Right atrium auricular region (tissue), 2 donors: Measurements from ENCODE around the gene AGAP6. TPM values are rescaled to one million over a fixed set of nuclear protein-coding genes. Genes with fewer than 3 reads are reported as not detected.
"Not testable (repeated sequence)": the region's sequence is repeated elsewhere in the genome, so short reads cannot be mapped to it uniquely, and the experiment has no call there.

ENCODE experiments used
- DNase-seq: peaks from one replicate; pipeline ENCODE4 v3.0.0-alpha.2; 2019; ENCODE audit warnings: low spot score
- H3K27ac ChIP-seq, 2 donors: fragments of 200-600 bp; sonication (generic); 1 replicate in 1 of 2; 2 replicates in 1 of 2; pipeline ENCODE4 v1.5.1; 2016 to 2019
- H3K27me3 ChIP-seq, 2 donors: fragments of 200-600 bp; sonication (generic); one replicate each; pipeline versions ENCODE4 v1.5.1 to v1.6.0; 2017 to 2019
- H3K36me3 ChIP-seq: fragments of 200-600 bp; sonication (generic); one replicate; pipeline ENCODE4 v1.5.1; 2016
- H3K4me1 ChIP-seq, 2 donors: fragments of 200-600 bp; sonication (generic); one replicate each; pipeline versions ENCODE4 v1.5.1 to v1.6.0; 2017 to 2019
- H3K4me3 ChIP-seq, 2 donors: fragments of 200-600 bp; sonication (generic); 1 replicate in 1 of 2; 2 replicates in 1 of 2; pipeline ENCODE4 v1.5.1; 2017 to 2019; ENCODE audit warnings: mild to moderate bottlenecking in 1 of 2, moderate library complexity in 1 of 2
- H3K9me3 ChIP-seq, 2 donors: fragments of 200-600 bp; sonication (generic); one replicate each; pipeline ENCODE4 v1.5.1; 2019
- total RNA-seq, 2 donors: library from RNA; depleted of rRNA; stranded (reverse); fragments of >200 nt; gene quantifications; one replicate each; pipeline ENCODE4 v1.1.0, GENCODE V29; 2016
- TF ChIP-seq, protein P1 (sequence below), 2 donors: fragments of 200-600 bp; sonication (generic); IDR thresholded peaks; one replicate each; pipeline ENCODE4 v1.5.1; 2019; ENCODE audit warnings: antibody characterized with exemption in 2 of 2

The AGAP6 gene
- total RNA-seq = 1 to 10 TPM; 2.6 to 4.5 TPM

DNA sequence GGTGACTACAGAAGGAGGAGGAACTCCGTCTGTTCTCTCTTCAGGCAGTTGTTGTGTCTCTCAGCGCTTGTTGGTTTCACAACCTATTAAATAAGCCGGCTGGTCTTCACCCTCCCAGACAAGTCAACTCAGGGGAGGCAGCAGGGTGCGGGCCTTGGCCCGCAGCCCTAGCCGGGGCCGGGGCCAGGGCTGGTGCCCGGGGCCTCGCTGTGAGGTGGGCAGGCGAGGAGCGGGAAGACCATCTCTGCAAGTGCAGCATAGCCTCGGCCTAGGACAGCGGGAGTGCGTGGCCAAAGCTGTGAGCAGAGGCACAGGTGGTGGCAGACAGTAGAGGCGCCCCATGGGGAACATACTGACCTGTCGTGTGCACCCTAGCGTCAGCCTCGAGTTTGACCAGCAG is at the start of gene AGAP6:
Gene AGAP6, plus strand, starts transcription at position 31 of the 400 bp plus-strand sequence. Its CDS starts 310 bp downstream, at position 341.
- not testable (repeated sequence) for H3K4me1 ChIP-seq, DNase-seq, H3K27me3 ChIP-seq, H3K27ac ChIP-seq, H3K4me3 ChIP-seq, H3K36me3 ChIP-seq, H3K9me3 ChIP-seq

DNA sequence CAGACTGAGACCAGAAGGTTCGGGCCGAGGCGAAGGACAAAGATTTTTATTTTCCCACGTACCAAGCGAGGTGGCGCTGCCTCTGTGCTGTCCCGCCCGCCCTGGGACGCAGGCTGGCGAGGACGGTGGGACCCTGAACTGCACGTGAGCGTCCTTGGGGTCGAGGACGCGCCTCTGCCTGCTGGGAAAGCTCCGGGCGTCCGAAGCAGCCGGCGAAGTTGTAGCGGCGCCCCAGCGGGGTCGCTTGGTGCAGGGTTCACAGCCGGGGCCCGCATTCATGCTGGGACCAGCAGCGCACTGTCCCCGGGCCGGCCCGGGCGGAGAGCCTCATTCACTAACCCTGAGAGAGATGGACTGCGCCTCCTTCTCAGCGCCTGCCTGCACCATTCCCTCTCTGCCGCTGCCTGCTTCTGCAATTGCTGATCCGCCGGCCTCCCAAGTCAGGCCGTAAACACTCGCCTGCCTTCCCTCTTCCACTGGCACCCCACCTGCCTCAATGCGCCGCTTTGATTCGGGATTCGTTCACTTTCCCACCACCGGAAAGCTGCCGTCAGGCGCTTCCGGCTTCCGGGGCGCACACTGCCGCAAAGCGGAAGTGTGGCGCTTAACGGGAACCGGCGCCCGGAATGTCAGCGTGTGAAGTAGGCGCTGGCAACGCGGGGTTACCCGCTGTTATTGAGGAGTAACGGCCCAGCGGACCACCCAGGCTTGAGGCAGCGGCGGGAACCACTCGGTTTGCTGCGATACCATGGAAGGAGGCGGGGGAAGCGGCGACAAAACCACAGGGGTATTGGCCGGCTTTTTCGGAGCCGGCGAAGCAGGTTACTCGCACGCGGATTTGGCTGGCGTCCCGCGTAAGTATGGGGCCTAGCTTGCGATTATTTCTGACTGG is 46.5 kb upstream of the AGAP6 start, which contains the start of the genes PARG and TIMM23B:
Gene PARG, minus strand, starts transcription at position 581 of the 892 bp plus-strand sequence. Its CDS starts 302 bp downstream, at position 279.
Gene TIMM23B, plus strand, starts transcription at position 607 of the 892 bp plus-strand sequence. Its CDS starts 142 bp downstream, at position 749.
- Histone ChIP-seq H3K4me1 (peaks cover 0 to 17% of the 10 kb centered on the region in 2 donors), H3K4me3 (peak within 1 kb of the TSS; percentile 77 to 93), H3K27ac (peak within 1 kb of the TSS; percentile 66 to 74)
- TF ChIP-seq, protein P1, sequence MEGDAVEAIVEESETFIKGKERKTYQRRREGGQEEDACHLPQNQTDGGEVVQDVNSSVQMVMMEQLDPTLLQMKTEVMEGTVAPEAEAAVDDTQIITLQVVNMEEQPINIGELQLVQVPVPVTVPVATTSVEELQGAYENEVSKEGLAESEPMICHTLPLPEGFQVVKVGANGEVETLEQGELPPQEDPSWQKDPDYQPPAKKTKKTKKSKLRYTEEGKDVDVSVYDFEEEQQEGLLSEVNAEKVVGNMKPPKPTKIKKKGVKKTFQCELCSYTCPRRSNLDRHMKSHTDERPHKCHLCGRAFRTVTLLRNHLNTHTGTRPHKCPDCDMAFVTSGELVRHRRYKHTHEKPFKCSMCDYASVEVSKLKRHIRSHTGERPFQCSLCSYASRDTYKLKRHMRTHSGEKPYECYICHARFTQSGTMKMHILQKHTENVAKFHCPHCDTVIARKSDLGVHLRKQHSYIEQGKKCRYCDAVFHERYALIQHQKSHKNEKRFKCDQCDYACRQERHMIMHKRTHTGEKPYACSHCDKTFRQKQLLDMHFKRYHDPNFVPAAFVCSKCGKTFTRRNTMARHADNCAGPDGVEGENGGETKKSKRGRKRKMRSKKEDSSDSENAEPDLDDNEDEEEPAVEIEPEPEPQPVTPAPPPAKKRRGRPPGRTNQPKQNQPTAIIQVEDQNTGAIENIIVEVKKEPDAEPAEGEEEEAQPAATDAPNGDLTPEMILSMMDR (IDR thresholded peaks at IDR 0.05) = peak in 1 of 2 donors; percentile 29
- H3K36me3 ChIP-seq, H3K27me3 ChIP-seq, H3K9me3 ChIP-seq: not testable (repeated sequence)
- peak; percentile 75 for DNase-seq

DNA sequence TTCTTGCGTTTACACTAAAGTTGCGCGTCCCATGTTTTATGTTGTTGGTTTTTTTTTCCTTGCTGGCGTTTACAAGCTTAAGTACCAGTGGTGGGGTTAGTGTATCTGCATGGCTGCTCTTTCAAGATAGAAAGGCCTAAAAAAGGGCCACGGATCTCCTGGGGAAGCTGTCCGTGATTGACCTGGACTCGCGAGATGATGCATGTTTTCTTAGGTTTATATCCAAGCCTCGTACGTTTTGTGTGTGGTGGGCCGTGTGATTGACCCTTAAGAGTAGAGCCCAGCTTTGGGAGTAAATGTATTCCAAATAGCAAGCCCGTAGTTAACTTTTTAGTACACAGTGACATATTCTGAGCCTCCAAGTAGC is 45.9 kb upstream of the AGAP6 start:
- Histone ChIP-seq H3K4me1 (peaks cover 0 to 17% of the 10 kb centered on the region in 2 donors), H3K4me3 (peak overlapping the region; percentile 77 to 93), H3K27ac (peak overlapping the region; percentile 66 to 74)
- DNase-seq, H3K9me3 ChIP-seq, H3K36me3 ChIP-seq, H3K27me3 ChIP-seq: not testable (repeated sequence)

DNA sequence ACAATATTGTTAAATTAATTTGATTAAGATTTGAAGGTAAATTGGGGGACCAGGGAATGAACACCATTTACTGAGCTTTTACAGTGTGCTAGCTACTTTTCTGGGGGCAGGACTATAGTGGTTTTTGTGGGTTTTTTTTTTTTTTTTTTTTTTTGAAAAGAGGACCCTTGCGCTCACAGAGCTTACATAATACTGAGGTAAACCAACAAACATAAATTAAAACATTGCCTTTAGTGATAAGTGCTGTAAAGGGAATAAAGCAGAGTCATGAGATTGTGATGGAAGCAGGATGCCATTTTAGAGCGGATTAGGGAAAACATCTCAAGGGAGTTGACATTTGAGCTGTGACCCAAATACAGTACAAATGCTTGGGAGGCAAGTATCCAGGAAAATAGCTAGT is 44.6 kb upstream of the AGAP6 start:
- not testable (repeated sequence) for DNase-seq, H3K27me3 ChIP-seq, H3K4me3 ChIP-seq, H3K27ac ChIP-seq, H3K9me3 ChIP-seq
- peaks cover 12% of the 10 kb centered on the region for H3K36me3 ChIP-seq
- peaks cover 0 to 17% of the 10 kb centered on the region in 2 donors for H3K4me1 ChIP-seq

DNA sequence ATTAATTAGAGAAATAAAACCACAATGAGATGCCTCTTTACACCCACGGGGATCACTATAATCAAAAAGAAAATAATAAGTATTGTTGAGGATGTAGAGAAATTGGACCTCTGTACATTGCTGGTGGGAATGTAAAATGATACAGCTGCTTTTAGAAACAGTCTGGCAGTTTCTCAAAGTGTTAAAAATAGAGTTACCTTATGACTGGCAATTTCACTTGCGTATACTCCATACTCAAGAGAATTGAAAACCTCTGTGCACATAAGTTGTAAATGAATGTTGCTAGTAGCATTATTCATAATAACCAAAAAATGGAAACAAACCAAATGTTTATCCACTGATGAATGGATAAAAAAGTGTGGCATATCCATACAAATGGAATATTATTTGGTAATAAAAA is 40.1 kb upstream of the AGAP6 start:
- peaks cover 15% of the 10 kb centered on the region for H3K36me3 ChIP-seq
- not testable (repeated sequence) for H3K27ac ChIP-seq

DNA sequence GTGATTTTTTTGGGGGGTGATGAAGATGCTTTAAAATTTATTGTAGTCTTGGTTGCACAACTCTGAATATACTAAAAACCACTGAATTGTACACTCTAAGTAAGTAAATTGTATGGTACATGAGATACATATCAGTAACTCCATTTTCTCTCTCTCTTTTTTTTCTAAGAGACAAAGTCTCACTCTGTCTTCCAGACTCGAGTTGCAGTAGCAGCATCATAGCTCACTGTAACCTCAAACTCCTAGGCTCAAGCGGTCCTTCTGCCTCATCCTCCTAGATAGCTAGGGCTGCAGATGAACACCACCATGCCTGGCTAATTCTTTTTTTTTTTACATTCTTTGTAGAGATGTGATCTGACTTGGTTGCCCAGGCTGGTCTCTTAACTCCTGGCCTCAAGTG is 39.5 kb upstream of the AGAP6 start:
- H3K27me3 ChIP-seq, H3K27ac ChIP-seq, H3K4me1 ChIP-seq, H3K9me3 ChIP-seq, H3K4me3 ChIP-seq, DNase-seq: not testable (repeated sequence)
- peaks cover 15% of the 10 kb centered on the region for H3K36me3 ChIP-seq

More for the DNA sequence above, 40.1 kb upstream of the AGAP6 start:
- H3K9me3 ChIP-seq, DNase-seq, H3K4me1 ChIP-seq, H3K27me3 ChIP-seq, H3K4me3 ChIP-seq: not testable (repeated sequence)

DNA sequence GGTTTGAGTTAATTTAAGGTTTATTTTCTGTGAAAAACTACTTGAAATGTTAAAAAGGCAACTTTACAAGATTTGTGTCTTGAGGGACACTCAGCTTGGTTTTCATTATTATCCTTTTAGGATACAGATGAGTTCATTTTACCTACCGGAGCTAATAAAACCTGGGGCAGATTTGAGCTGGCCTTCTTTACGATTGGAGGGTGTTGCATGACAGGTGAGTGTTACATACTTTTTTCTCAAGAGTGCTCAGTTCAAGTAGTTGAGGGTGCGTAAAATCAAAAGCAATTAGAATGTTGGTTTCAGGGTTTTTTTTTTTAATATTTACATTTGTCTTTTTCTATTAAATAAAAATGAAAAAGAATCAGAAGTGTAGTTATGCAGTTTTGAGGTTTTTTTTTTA is 36.2 kb upstream of the AGAP6 start:
- not testable (repeated sequence) for H3K9me3 ChIP-seq, H3K4me1 ChIP-seq, H3K27ac ChIP-seq, H3K4me3 ChIP-seq, H3K27me3 ChIP-seq, DNase-seq
- H3K36me3 ChIP-seq = peaks cover 21% of the 10 kb centered on the region

DNA sequence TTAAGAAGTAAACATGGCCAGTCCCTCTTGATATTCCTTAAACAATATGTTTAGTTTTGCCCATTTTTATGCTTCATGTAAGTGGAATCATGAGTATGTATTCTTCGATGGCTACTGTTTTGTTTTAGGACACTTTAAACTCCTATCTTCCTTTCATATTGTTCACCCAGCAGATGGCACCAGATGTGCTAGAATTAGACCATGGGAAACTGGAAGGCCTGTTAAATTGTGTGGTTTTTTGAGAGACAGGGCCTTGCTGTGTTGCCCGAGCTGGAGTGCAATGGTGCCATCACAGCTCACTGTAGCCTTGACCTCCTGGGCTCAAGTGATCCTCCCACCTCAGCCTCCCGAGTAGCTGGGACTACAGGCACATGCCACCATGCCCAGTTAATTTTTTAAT is 35.1 kb upstream of the AGAP6 start:
- H3K4me1 ChIP-seq, DNase-seq, H3K27ac ChIP-seq, H3K4me3 ChIP-seq, H3K9me3 ChIP-seq, H3K27me3 ChIP-seq: not testable (repeated sequence)
- peaks cover 13% of the 10 kb centered on the region for H3K36me3 ChIP-seq

DNA sequence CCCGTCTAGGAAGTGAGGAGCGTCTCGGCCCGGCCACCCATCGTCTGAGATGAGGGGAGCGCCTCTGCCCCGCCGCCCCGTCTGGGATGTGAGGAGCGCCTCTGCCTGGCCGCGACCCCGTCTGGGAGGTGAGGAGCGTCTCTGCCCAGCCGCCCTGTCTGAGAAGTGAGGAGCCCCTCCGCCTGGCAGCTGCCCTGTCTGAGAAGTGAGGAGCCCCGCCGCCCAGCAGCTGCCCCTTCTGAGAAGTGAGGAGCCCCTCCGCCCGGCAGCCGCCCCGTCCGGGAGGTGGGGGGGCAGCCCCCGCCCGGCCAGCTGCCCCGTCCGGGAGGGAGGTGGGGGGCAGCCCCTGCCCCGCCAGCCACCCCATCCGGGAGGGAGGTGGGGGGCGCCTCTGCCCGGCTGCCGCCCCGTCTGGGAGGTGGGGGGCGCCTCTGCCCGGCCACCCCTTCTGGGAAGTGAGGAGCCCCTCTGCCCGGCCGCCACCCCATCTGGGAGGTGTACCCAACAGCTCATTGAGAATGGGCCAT is 17.8 kb upstream of the AGAP6 start:
- not testable (repeated sequence) for H3K27ac ChIP-seq, H3K4me1 ChIP-seq, H3K36me3 ChIP-seq, H3K4me3 ChIP-seq, H3K9me3 ChIP-seq, DNase-seq, H3K27me3 ChIP-seq

DNA sequence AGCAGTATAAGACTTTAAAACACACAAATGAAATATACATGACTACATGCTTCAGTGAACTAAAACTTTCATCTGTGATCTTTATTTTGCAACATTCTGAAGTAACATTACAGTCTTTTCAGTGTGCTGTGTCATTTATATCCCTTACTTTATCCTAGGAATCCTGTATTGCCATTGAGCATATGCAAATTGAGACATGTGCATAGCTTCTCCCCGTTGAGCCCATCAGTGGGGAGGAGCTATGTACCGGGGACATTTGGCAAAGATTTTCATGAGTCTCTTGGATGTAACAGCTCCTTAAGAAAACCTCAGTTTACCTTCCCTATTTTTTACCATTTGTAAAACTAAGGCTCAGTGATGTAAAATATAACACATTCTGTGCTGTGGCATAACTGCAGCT is 16.7 kb upstream of the AGAP6 start:
- not testable (repeated sequence) for H3K27me3 ChIP-seq, H3K4me1 ChIP-seq, H3K36me3 ChIP-seq, DNase-seq, H3K4me3 ChIP-seq, H3K27ac ChIP-seq, H3K9me3 ChIP-seq

DNA sequence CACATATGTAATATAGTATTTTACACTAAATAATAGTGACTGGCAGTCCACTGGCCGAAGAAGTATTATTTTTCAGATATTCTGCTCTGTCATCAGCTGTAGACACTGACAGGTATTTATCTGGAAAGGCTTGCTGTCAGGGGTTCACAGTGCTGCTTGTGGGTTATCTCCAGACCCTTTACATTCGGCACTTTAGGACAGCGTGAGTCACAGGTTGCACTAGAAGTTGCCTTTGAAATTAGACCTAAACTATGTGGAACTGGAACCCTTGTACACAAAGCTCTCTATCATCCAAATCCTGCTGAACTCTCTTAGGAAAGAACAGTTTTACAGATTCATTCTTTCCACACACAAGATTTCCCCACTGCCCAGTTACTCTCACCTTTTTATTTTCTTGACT is 16.1 kb upstream of the AGAP6 start:
- DNase-seq, H3K27me3 ChIP-seq, H3K9me3 ChIP-seq, H3K36me3 ChIP-seq, H3K27ac ChIP-seq, H3K4me1 ChIP-seq, H3K4me3 ChIP-seq: not testable (repeated sequence)

DNA sequence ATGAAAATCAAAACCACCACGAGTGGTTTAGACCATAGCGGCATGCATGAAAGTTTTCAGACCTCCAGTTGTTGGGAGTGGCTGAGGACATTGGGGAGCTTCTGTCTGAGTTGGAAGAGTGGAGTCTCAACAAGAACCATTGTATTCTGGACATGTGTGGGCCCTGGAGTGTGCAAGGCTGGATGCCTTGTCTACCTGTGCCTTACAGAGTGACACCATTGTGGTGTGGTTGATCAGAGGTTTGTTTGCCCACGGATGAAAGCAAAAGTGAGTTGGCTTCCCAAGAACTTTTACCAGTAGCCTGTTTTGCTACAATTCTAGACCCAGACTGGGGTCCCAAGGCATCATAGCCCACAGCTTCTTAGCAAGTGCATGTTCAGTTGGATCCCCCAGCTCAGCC is 10.4 kb upstream of the AGAP6 start:
- not testable (repeated sequence) for H3K27ac ChIP-seq, DNase-seq, H3K27me3 ChIP-seq, H3K4me1 ChIP-seq, H3K9me3 ChIP-seq, H3K36me3 ChIP-seq, H3K4me3 ChIP-seq

DNA sequence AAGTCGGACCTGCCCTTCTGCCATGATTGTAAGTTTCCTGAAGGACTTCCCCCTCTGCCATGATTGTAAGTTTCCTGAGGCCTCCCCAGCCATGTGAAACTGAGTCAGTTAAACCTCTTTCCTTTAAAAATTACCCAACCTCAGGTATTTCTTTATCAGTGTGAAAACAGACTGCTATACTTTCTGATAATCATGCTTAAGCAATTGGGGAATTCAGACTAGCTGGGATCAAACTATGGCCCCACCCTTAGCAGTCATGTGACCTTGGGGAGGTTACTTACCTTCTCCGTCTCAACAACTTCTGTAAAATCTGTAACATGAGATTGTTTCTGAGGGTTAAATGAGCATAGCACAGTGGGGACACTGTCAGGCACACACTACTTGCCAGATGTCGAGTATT is 999 bp upstream of the AGAP6 start:
- H3K36me3 ChIP-seq, H3K9me3 ChIP-seq, DNase-seq, H3K4me3 ChIP-seq, H3K27ac ChIP-seq, H3K27me3 ChIP-seq, H3K4me1 ChIP-seq: not testable (repeated sequence)

DNA sequence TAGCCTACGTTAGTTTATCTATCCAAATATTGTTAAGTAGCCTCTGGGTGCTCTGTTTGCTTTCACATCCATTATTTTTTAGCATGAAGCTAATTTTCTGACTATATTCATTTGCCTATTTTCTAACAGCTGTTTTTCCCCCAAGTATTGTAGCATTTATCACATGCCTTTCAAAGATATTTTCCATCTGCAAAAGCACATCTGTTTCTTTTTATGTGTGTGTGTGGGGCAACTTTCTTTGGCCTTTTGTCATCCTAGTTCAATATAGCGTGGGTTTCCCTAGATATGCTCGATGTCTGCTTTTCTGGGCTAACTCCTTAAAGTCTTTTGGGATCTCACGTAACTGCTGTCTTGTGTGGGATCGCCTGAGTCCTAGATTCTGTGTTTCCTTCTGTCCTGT is 7.1 kb downstream of the AGAP6 start:
- H3K36me3 ChIP-seq, H3K27ac ChIP-seq, H3K9me3 ChIP-seq, H3K4me3 ChIP-seq, H3K4me1 ChIP-seq, H3K27me3 ChIP-seq, DNase-seq: not testable (repeated sequence)
